GM18505 (cell line): Measurements from ENCODE around the gene CDKN1A.
A peak's percentile ranks its signal among the peaks of the same experiment; 100 is the strongest.

Source experiments
- ATAC-seq: cut with Tn5 transposase; IDR thresholded peaks from one replicate; pipeline ENCODE4 v1.9.1; 2021; ENCODE audit not compliant: unreplicated experiment
- POLR2A ChIP-seq: IDR thresholded peaks from 4 replicates; pipeline ENCODE4 v1.6.1; 2011; ENCODE audit warnings: borderline replicate concordance; ENCODE audit not compliant: insufficient read depth, insufficient read length; ENCODE audit errors: extremely low read depth

CDKN1A gene

GRCh38 chr6:36678488-36679042 lies at the start of gene CDKN1A:
Gene CDKN1A, plus strand, starts transcription at chr6:36678714. Its CDS starts 5,388 bp downstream, at chr6:36684102.
- peak; percentile 100 for TF ChIP-seq POLR2A
- ATAC-seq = peak; percentile 44

DNA sequence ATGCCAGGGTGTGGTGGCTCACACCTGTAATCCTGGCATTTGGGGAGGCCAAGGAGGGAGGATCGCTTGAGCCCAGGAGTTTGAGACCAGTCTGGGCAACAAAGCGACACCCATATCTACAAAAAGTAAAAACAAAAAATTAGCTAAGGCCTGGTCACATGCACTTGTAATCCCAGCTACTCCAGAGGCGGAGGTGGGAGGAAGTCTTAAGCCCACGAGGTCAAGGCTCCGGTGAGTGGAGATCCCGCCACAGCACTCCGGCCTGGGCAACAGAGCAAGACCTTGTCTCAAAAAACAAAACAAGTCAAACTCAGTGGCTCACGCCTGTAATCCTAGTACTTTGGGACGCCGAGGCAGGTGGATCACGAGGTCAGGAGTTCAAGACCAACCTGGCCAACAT lies 48.7 kb upstream of the CDKN1A start:
- ATAC-seq = no peak

DNA sequence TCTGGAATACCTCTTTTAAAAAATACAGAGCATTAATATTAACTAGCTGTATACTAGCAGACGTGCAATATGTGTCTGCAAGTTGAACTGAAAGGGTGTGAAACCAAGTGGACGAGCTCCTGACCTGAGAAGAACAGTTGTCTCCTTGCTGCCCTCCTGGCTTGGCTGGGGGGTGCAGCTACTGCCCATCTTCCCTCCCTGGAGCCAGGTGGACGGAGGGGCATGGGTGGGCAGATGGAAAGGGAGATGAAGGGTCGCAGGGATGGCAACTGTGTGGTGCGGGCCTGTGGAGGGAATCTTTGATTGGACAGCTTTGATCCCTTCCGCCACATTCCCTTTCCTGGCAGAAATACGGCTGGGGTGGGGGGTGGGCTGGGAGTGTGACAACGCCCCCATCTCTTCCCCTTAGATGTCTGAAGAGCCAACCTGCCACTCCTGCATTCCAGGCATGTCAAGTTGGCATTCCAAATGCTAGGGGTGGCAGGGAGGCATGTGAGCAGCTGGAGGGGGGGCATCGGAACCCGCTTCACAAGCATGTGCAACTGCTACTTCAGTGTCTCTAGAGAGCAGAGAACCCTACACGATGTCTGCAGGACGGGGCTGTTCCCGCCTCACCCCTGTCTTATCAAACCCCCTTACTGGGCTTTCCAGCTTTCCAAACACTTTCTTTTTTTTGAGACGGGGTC lies 47.0 kb upstream of the CDKN1A start:
- no peak for TF ChIP-seq POLR2A
- ATAC-seq = no peak

More for the DNA sequence above, 48.7 kb upstream of the CDKN1A start:
- TF ChIP-seq POLR2A = no peak

- ATAC-seq = no peak
- no peak for TF ChIP-seq POLR2A
Observed at GRCh38 chr6:36633370-36633769, 45.1 kb upstream of the CDKN1A start.

DNA sequence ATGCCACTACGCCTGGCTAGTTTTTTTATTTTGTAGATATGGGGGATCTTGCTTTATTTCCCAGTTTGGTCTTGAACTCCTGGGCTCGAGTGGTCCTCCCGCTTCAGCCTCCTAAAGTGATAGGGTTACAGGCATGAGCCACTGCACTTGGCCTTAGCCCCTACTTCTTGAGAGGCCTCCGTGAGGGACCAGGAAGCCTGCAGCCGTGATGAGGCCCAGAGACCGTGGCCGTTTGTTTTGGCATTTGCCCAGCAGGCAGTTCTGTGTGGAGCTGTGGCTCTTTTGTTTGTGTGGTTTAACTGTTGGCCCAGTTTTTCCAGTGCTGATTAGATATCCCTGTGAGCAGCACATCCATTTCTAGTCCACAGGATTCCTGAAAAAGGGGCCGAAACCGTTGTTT lies 44.6 kb upstream of the CDKN1A start:
- ATAC-seq = no peak
- no peak for TF ChIP-seq POLR2A

DNA sequence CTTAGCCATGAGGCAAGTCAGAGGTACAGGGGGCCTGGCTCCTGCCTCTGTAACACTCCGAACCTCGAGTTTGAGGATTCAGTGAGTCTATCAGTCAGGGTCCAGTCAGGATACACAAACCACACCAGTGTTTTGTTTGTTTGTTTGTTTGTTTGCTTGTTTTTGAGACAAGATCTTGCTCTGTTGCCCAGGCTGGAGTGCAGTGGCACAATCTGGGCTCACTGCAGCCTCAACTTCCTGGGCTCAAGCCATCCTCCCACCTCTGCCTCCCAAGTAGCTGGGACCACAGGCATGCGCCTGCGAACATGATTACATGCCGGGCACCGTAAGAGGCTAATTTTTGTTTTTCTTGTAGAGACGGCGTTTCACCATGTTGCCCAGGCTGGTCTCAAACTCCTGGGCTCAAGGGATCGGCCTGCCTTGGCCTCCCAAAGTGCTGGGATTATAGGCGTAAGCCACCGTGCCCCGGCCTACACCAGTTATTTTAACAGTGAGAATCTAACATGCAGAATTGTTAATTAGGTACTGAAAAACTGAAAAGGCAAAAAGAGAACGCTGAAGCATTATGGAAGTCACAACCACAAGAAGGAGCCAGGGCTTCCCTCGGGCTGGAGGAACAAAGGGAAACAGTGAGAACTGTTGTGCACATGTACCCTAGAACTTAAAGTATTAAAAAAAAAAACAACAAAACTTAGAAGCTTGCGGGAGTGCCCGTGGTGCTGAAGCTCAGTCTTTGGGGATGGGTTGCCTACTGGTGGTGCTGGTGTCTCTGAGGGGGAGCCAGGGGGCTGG lies 44.0 kb upstream of the CDKN1A start:
- TF ChIP-seq POLR2A = no peak

GRCh38 chr6:36636283-36636682 lies 42.2 kb upstream of the CDKN1A start:
- ATAC-seq = no peak
- TF ChIP-seq POLR2A = no peak

More for the DNA sequence above, 44.0 kb upstream of the CDKN1A start:
- no peak for ATAC-seq

- no peak for TF ChIP-seq POLR2A
Observed at GRCh38 chr6:36636687-36637418, 41.7 kb upstream of the CDKN1A start.

GRCh38 chr6:36638579-36638978 lies 39.9 kb upstream of the CDKN1A start:
- no peak for TF ChIP-seq POLR2A
- ATAC-seq = no peak

More at GRCh38 chr6:36636687-36637418, 41.7 kb upstream of the CDKN1A start:
- no peak for ATAC-seq

GRCh38 chr6:36639171-36639808 lies 39.2 kb upstream of the CDKN1A start:
- no peak for ATAC-seq
- no peak for TF ChIP-seq POLR2A

- no peak for TF ChIP-seq POLR2A
- no peak for ATAC-seq
Observed at GRCh38 chr6:36641543-36641942, 37.0 kb upstream of the CDKN1A start.

DNA sequence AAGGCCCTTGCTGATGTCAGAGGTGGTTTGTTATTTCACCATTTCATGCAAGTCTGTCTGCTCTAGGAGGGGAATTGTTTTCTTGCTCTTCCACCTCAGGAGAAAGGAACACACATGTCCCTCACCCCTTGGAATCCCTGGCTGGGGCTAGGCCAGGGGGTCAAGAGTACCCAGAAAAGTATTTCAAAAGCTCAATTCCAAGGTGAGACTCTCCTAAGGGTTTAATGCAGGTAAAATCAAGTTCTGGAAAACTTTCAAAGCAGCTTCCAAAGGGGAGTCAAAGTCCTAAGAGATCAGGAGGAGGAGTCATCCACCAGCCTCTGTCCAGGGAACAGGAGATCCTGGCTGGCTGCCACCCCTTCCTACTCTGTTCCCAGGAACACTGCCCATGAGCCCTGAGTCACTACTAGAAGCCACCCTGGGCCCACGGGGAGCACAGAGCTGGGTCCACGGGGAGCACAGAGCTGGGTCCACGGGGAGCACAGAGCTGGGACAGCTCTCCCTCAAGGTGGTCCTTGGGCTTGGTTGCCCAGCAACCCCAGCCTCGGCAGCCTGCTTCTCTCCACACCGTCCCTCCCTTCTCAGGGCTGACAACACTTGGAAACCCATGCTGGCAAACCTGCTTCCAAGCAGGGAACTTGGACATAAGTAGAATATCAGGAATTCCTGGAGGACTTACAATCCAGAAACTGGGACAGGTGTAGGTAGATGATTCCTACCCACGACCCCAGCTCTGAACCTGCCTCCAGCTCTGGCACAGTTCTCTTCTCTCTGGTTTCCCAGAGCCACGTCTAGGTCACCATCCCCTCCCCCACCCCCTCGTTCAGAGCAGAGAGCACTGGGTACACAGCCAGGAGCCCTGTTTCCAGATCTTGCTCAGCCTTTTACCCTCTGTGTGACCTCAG lies 35.3 kb upstream of the CDKN1A start:
- ATAC-seq = no peak
- no peak for TF ChIP-seq POLR2A
